NCI-H748 (cell line): ENCODE measurements around the gene MYLK2.

ENCODE experiments used
- DNase-seq: peaks from one replicate; lab custom pipeline; 2025; ENCODE audit not compliant: unreplicated experiment; lab: John Stamatoyannopoulos, UW

MYLK2 gene

GRCh38 chr20:31853481-31853880 lies 34.3 kb downstream of the MYLK2 start:
- DNase-seq = no peak

DNA sequence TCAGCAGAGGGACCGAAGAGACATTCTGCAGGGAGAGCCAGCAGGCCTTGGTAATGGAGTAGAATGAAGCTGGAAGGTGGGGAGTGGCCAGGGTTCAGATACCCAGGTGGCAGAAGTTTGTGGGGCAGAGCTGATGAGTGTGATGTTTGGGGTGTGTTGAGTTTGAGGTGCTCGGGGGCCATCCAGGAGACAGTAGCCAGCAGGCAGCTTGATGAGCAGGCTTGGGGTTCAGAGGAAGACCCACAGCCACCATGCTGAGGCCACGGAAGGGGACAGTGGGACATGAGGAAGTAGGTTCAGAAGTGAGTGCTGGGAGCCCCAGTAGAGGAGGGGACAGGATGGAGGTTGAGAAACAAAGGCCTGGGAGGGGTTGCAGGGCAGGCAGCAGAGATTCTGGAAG lies 37.4 kb downstream of the MYLK2 start:
- DNase-seq = no peak

GRCh38 chr20:31857861-31858759 lies 39.0 kb downstream of the MYLK2 start:
- no peak for DNase-seq

- no peak for DNase-seq
Measured at GRCh38 chr20:31858760-31859083, 39.6 kb downstream of the MYLK2 start.

DNA sequence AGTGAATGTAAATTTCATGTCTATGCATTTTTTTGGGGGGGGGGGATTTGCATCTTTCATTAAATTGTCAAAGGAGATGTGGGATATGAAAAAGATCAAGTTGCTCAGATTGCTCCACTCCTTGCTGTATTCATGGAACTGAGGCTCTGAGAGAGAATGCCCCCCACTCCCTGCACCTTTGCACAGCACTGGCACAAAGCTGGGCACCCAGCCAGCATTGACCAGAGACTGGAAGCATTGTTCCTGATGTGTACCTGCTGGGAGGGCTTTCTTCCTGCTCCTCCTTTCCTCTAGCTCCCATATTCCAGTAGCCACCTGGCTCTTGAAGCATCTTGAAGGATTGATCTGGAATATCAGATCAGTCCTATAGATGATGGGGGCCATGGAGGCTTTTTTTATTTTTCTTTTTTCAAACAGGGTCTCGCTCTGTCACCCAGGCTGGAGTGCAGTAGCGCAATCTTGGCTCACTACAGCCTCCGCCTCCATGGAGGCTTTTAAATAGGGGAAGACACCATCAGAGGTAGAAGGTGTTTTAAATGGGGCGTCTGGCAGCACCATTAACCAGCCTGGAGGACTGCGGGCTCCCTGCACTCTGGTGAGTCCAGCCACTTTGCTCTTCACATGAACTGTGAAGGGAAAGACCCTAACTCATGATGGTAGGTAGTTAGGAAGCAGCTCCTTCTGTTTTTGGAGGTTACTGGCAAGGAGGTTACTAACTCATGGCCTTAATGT lies 40.3 kb downstream of the MYLK2 start:
- DNase-seq = no peak

GRCh38 chr20:31859998-31860380 lies 40.8 kb downstream of the MYLK2 start:
- DNase-seq = no peak

DNA sequence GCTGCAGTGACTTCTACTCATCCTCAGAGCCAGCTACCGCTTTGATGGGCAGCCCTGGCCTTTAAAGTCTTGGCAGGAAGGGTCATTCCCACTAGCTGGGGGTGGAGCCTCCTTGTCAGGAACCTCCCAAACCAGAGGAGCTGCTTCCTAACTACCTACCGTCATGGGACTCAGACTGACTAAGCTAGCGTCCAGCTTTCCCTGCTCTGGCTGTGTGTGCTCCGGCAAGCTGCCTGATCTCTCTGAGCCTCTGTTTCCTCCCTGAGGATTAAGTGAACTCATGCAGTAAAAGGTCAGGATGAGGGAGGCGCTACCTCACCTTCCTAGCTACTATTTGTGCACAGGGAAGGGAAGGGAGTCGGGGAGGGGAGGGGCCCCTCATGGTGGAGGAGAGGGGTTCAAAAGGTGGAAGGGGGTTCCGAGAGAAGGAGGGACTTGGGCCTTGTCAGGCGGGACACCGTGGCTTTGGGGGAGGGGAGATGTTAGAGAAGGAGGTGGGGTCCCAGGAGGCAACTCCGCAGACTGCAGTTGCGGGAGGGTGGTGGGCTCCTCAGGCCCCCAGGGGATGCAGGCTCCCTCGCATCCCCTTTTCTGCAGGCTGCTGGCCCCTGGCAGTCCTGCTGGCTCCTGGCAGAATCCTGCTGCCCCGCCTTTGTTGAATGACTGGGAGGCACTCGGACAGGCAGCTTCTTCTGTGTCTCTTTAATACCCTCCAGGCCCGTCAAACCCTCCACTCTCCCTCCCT lies 41.4 kb downstream of the MYLK2 start:
- DNase-seq = peak; percentile 21

DNA sequence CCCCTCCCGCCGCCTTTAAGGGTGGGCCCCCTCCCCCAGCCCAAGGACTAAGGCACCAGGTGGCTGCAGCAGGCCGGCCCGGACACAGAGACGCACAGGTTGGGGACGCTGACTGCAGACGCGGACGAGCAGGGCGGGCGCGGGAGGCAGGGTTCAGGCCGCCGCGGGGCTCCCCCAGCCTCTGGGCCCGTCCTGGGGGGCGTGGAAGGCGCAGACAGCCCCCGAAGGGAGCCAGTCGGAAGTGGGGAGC lies 41.9 kb downstream of the MYLK2 start:
- DNase-seq = peak; percentile 57

DNA sequence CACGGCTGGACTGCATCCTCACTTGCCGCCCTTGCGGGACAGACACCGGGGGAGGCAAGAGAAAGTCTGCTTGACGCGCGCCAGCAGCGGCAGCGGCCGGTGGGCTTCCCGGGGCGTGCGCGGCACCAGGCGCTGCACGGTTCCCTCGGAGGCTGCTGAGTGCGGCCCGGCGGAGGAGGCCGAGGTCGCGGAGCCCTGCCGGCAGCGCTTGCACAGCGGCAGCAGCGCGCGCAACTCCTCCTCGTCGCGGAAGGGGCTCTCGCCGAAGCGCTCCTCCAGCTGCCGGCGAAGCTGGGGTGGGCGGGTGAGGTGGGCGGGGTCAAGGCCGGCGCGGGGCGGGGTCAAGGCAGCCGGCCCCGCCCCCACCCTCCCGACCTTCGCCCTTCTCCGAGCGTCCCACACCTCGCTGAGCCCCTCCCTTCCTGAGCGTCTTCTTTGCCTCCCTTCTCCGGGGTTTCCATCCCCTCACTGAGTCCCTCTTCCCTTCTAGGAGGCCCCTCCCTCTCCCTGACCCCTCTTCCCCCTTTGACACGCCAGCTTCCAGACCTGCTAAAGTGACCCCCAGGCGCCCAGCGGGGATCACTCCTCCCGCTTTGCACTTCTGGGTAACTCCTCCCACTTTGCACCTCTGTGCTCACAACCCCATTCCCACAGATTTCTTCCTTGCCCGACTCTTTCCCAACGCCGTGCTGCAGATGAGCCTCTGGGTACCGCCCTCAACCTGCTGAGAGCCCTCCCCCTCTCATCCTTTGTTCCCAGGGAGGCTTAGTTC lies 42.4 kb downstream of the MYLK2 start:
- DNase-seq = peak; percentile 87

- DNase-seq = no peak
Measured at GRCh38 chr20:31862157-31862470, 43.0 kb downstream of the MYLK2 start.

GRCh38 chr20:31862506-31862905 lies 43.4 kb downstream of the MYLK2 start:
- DNase-seq = no peak

DNA sequence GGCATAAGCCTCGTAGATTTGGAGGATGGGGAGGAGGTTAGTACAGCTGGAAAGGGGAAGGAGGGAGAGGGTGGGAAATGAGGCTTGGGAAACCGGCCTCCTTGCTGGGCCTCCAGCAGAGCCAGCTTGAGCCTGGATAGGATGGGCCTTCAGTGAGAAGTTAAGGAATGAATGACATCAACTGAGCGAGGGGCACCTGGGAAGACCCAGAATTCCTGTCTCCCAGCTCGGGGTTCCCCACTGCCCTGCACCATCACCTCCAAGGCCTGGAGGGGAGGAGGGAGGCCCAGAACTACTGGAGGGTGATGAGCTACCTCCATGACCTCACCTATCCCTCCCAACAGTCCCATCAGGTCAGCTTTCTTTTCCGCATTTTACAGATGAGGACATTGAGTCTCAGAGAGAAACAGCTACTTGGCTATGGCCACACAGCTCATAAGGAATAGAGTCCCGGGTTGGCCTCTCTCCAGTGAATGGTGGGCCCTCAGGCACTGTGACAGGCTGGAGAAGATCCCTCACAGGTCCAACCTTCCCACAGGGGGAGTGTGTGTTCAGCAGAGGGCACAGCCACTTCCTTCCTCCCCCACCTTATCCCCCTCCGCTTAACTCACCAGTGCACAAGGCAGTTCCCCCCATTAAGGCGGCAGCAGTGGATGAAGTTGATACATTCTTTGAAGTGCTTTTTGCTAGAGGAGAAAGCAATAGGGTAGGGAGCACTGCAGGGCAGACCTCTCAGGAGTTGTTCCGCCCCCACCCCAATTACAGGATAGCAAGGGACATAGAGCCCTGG lies 44.3 kb downstream of the MYLK2 start:
- DNase-seq = no peak

GRCh38 chr20:31864521-31865400 lies 45.6 kb downstream of the MYLK2 start:
- DNase-seq = no peak

DNA sequence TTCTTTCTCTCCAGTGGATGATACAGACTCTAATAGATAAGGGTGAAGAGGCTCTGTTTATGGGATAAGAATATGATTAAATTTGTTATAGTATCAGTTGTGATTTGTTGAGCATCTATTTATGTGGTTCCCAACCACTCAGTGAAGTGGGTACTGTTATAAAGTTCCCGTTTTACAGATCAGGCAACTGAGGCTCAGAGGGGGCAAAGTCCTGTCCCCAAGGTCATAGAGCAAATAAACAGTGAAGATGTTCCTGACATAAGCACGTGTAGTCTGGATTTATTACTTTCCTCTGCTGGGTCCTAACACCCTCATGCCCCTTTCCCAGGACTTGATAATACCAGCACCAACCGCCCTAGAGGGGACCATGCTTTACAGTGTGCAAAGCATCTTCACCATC lies 47.1 kb downstream of the MYLK2 start:
- DNase-seq = no peak

- no peak for DNase-seq
Measured at GRCh38 chr20:31868853-31869672, 49.9 kb downstream of the MYLK2 start.

- no peak for DNase-seq
Measured at GRCh38 chr20:31869673-31869941, 50.5 kb downstream of the MYLK2 start.

DNA sequence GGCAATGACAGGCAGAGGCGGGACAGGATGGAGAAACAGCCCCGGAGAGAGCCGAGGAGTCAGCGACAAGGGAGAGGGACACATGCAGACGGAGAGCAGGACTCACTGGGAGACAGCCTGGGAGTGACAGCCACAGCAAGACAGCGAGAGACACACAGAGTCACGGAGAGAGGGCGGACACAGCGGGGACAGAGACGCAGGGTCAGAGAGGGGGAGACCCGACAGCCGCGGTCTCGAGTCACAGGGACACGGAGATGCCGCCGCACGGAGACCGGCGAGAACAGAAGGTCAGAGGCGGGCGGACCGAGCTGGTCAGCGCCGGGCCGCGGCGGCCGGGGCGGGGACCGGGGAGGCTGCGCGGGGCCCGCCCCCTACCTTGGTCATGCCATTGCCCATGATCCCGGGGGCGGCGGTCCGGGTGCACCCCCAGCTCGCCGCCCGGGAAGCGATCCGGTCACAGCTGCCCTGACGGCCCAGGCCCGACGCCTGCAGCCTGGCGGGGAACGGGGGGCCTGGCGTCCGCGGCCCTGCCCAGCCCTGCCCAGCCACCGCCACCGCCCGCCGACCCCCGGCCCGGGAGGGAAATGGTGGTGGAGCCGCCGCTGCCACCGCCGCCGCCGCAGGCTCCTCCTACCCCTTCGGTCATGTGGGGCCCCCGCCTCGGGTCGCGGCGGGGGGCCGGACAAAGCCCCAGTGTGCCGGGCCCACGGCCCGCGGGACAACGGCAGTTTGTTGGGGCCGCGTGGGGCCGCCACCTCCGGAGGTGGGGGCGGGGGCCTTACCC lies 51.0 kb downstream of the MYLK2 start, which contains the start of the genes DUSP15 and TTLL9:
DUSP15 (minus strand) TSS at position 586 of the 784 bp plus-strand sequence; CDS start at position 396, 190 bp downstream.
TTLL9 (plus strand) TSS at position 693 of the 784 bp plus-strand sequence. CDS start 493 bp downstream, outside the sequence.
- peak; percentile 48 for DNase-seq
